ENCODE results near the gene LYG2.
"Not testable (repeated sequence)": the region's sequence is repeated elsewhere in the genome, so short reads cannot be mapped to it uniquely, and the experiment has no call there.

Gene LYG2

GRCh38 chr2:99255491-99256318, at the start of gene LYG2:
TSS of gene LYG2 (minus strand) at chr2:99255666. CDS start at chr2:99254260, 1,406 bp downstream.
- Histone ChIP-seq H3K27ac (no peak within 1 kb of the TSS), H3K4me3 (no peak within 1 kb of the TSS)

- H3K4me3 ChIP-seq, H3K27ac ChIP-seq: not testable (repeated sequence)
These were observed 45.6 kb upstream of the LYG2 start, which contains the start of gene LYG1 for GRCh38 chr2:99301097-99301496. TSS of gene LYG1 (minus strand) at chr2:99301197. CDS start at chr2:99295670, 5,527 bp downstream.

- Histone ChIP-seq H3K4me3 (no peak overlapping the region), H3K27ac (no peak overlapping the region)
These were observed 44.1 kb upstream of the LYG2 start for GRCh38 chr2:99299580-99299979.

GRCh38 chr2:99297994-99298393, 42.5 kb upstream of the LYG2 start:
- Histone ChIP-seq H3K4me3 (no peak overlapping the region), H3K27ac (no peak overlapping the region)

- Histone ChIP-seq H3K4me3 (no peak overlapping the region), H3K27ac (no peak overlapping the region)
These were observed 30.1 kb upstream of the LYG2 start for GRCh38 chr2:99285526-99285925.

- no peak overlapping the region for H3K27ac ChIP-seq
- H3K4me3 ChIP-seq = no peak overlapping the region
These were observed 24.7 kb upstream of the LYG2 start for GRCh38 chr2:99279969-99280695.

GRCh38 chr2:99278793-99279291, 23.4 kb upstream of the LYG2 start:
- Histone ChIP-seq H3K4me3 (no peak overlapping the region), H3K27ac (no peak overlapping the region)

- H3K27ac ChIP-seq, H3K4me3 ChIP-seq: not testable (repeated sequence)
These were observed 22.8 kb upstream of the LYG2 start for GRCh38 chr2:99278195-99278765.

GRCh38 chr2:99275882-99276281, 20.4 kb upstream of the LYG2 start:
- Histone ChIP-seq H3K27ac (peak overlapping the region in 1 of 21 experiments; percentile 8), H3K4me3 (peak overlapping the region in 1 of 7 experiments; percentile 17)

GRCh38 chr2:99261242-99261641, 5.8 kb upstream of the LYG2 start:
- Histone ChIP-seq H3K4me3 (no peak overlapping the region), H3K27ac (no peak overlapping the region)

GRCh38 chr2:99260184-99260583, 4.7 kb upstream of the LYG2 start:
- no peak overlapping the region for H3K4me3 ChIP-seq
- H3K27ac ChIP-seq = no peak overlapping the region

- H3K4me3 ChIP-seq = no peak overlapping the region
- no peak overlapping the region for H3K27ac ChIP-seq
These were observed 4.0 kb upstream of the LYG2 start for GRCh38 chr2:99259465-99259864.

GRCh38 chr2:99256677-99257076, 1.2 kb upstream of the LYG2 start:
- no peak overlapping the region for H3K27ac ChIP-seq
- H3K4me3 ChIP-seq = no peak overlapping the region

- H3K27ac ChIP-seq = no peak overlapping the region
- H3K4me3 ChIP-seq = no peak overlapping the region
These were observed 5.5 kb downstream of the LYG2 start for GRCh38 chr2:99249951-99250350.

- H3K4me3 ChIP-seq = no peak overlapping the region
- H3K27ac ChIP-seq = no peak overlapping the region
These were observed 13.3 kb downstream of the LYG2 start for GRCh38 chr2:99242151-99242550.

- Histone ChIP-seq H3K27ac (no peak overlapping the region), H3K4me3 (no peak overlapping the region)
These were observed 15.0 kb downstream of the LYG2 start for GRCh38 chr2:99240431-99240830.

- no peak overlapping the region for H3K27ac ChIP-seq
- H3K4me3 ChIP-seq = no peak overlapping the region
These were observed 16.9 kb downstream of the LYG2 start for GRCh38 chr2:99238599-99238998.

- H3K4me3 ChIP-seq, H3K27ac ChIP-seq: not testable (repeated sequence)
These were observed 22.3 kb downstream of the LYG2 start for GRCh38 chr2:99233177-99233576.

GRCh38 chr2:99217929-99218501, 37.5 kb downstream of the LYG2 start:
- H3K27ac ChIP-seq = no peak overlapping the region
- H3K4me3 ChIP-seq = no peak overlapping the region

GRCh38 chr2:99216096-99216495, 39.4 kb downstream of the LYG2 start:
- no peak overlapping the region for H3K4me3 ChIP-seq
- H3K27ac ChIP-seq = no peak overlapping the region

All from skin epidermis (tissue), 12 donors.